ENCODE measurements around the gene SNX10.
"Not testable (repeated sequence)": the region's sequence is repeated elsewhere in the genome, so short reads cannot be mapped to it uniquely, and the experiment has no call there.

Gene SNX10, protein sequence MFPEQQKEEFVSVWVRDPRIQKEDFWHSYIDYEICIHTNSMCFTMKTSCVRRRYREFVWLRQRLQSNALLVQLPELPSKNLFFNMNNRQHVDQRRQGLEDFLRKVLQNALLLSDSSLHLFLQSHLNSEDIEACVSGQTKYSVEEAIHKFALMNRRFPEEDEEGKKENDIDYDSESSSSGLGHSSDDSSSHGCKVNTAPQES

DNA sequence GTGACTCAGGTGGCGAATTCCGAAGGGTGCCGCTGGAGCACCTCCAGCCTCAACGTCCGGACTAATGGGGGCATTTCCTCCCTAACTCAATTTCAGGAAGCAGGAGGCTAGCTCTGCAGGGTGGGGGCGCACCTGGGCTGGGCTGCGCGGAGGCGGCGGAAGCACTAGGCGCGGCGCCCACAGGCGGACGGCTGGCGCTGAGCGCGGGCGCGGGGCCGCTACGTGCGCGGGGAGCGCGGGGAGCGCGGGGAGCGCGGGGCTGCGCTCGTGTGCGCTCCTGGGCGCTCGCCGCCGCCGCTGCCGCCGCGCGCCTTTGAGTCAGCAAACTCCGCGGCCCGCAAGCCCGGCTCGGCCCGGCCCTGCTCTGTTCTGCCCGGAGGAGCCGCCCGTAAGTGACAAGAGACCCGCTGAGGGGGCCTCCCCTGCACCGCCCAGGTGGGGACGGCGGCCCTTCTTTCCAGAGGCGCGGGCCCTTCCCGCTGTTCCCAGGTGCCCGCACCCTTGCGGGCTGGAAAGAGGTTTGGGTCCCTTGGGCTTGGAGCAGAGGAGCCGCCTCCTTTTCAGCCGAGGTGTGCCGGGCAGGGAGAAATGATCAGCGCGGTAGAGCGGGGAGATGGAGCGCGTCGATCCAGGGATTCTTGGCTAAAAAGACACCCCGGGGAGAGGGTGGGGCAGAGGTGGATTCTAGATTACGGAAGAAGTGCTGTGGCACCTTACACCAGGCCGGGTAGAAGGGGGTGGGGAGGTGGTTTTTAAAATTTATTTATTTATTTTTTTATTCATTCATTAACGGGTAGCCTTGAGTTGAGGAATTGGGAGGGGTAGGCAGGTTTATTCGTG, at the start of gene SNX10:
TSS of gene SNX10 (plus strand) at position 164 of the 840 bp plus-strand sequence. CDS start 54,581 bp downstream, outside the sequence.
- peak; percentile 10 for DNase-seq

DNA sequence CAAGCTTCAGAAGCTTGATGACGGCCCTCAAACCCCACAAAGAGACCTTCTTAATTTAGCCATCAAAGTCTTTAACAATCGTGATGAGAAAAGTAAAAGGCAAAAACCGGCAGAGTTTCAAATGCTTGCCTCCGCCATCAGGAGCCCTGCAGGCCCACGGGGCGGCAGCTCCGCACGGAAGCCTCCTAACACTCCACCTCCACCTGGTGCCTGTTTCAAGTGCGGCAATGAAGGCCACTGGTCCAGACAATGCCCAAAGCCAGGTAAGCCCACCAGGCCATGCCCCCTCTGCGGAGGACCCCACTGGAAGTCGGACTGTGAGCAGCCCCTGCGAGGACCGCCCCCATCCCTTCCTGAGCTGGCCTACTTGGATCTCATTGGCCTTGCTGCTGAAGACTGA, 46.5 kb upstream of the SNX10 start:
- DNase-seq, result no peak

DNA sequence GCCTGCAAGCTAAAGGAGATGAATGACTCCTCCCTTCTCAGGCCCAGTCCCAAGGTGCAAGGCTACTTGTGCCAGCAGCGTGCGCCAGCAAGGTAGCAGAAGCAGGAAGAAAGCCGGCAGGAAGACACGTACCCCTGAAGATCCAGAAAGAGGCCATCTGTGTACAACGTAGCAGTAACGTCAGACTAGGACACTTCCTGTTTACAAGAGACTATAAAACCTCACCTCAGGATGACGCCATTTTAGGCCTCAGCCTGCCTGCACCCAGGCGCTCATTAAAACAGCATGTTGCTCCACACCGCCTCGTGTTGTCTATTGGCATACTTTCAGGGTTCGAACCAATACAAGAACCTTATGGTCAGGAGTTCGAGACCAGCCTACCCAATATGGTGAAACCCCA, 41.4 kb upstream of the SNX10 start:
- DNase-seq, result no peak

DNA sequence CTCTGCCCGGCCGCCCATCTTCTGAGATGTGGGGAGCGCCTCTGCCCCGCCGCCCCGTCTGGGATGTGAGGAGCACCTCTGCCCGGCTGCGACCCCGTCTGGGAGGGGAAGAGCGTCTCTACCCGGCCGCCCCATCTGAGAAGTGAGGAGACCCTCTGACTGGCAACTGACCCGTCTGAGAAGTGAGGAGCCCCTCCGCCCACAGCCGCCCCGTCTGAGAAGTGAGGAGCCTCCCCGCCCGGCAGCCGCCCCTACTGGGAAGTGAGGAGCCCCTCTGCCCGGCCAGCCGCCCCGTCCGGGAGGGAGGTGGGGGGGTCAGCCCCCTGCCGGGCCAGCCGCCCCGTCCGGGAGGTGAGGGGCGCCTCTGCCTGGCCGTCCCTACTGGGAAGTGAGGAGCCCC, 29.8 kb upstream of the SNX10 start:
- DNase-seq, result not testable (repeated sequence)

DNA sequence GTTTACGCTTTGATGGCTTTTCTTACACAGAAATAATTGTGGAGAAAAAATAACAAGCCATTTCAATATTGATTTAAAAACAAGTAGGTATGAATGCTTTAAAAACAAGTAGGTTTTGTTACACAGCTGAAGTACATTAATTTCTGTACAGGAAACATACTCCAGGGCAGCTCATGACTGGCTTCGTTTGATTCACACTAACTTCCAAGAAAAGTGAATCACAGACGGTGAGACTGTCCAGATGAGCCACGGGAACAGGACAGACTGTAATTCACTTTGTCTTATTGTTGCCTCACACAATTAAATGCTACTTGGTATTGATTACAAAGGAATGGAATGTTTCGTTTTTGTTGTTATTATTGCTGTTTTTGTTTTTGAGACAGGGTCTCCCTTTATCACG, 26.6 kb upstream of the SNX10 start:
- DNase-seq, result no peak

DNA sequence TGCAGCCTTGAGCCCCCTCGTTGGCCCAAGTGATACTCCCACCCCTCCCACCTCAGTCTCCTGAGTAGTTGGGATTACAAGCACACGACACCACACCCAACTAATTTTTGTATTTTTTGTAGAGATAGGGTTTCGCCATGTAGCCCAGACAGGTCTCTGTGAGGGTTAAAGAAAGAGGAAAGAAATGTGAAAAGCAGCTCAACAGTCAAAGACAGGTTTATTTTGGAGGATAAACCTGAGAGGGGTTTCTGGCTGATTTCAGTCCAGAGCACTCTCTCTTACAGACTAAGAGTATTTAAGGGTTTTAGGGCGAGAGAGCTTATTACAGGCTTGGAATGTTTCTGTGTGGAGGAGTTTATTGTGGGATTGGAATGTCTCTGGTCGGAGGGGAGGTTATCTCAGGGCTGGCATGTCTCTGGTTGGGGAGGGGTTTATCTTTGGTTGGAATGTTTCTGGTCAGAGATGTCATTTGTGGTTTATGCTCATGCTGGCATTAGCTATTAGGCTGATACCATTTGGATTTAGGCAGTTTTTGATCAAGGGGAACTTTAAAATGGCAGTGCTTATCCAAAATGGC, 26.1 kb upstream of the SNX10 start:
- DNase-seq, result no peak

DNA sequence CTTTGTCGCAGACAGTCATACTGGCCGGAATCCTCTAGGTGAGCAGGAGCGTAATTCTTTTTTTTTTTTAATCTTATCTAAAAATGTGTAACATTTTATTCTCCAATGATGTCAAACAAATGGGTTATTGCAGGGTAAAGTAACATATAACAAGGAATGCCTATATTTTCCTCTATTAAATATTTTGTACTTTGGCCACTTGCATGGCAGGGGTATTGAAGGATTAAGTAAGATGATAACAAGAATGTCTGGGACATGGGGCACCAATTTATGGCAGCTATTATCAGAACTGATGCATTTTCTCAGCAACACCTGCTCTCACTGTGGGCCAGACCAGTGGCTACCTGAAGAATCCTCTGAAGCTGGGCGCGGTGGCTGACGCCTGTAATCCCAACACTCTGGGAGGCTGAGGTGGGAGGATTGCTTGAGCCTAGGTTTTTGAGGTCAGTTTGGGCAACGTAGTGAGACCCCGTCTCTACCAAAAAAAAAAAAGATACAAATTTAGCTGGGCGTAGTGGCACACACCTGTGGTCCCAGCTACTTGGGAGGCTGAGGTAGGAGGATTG, 24.0 kb upstream of the SNX10 start:
- no peak for DNase-seq

DNA sequence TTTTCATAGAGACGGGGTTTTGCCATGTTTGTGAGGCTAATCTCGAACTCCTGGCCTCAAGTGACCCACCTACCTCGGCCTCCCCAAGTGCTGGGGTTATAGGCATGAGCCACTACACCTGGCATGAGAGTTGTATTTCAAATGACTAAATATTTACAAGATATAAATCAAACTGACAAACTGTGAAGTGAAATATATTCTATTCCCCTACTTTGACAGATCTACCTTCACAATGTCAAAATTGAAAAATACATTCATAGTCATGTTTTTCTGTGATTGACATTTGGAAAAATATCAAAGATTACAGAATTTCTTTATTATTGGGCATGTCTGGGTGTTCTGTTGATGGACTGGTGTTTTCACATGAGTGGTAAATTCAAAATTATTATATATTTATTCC, 16.4 kb upstream of the SNX10 start:
- no peak for DNase-seq

DNA sequence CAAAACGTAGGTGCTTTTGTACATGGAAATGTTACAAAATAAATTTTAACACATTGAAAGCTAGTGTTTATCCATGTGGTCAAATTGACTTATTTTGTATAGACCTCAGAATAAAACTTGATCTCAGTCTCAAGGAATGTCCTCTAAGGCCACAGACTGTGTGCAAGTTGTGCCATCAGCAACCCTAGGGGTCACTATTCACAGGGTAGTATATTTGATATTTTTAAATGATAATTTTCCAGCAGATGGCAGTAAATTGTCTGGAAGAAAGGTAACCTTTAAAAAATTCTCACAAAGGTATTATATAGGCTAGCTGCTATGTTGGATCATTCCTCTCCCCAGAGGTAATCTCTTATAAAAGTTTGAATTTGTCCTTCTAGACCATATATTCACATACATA, 12.9 kb upstream of the SNX10 start:
- DNase-seq, result no peak

DNA sequence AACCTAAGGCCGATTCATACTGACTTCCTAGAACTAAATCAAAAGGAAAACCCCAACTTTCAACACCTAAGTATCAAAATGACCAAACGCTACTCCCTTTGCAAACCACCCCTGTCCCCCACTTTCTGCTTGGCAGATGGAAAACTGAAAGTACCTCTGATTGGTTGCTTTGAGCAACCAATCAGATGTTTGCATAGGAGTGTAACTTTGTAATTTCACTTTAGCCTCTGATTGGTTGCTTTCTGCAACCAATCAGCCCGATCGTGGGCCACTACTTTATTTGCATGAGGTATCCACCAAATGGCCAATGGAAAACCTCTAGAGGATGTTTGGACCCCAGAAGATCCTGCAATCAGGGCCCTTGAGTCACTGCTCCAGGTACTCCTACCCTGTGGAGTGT, 12.3 kb upstream of the SNX10 start:
- no peak for DNase-seq

DNA sequence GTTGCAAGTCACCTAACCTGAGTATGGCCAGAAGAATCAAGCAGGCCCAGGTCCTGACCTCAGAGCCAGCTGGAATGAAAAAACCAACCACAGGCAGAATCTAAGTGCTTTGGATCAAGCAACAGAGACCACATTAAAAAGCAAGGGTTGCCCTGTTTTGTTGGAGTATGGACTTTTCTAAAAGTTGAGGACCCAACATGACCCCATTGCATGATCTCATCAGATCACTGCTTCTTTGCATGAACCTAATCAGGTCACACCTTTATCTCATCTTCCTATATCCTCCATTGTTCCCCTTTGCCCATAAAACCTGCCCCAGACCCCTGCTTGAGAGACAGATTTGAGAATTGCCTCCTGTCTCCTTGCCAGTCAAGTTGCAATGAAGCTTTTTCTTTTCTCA, 11.6 kb upstream of the SNX10 start:
- DNase-seq, result no peak

DNA sequence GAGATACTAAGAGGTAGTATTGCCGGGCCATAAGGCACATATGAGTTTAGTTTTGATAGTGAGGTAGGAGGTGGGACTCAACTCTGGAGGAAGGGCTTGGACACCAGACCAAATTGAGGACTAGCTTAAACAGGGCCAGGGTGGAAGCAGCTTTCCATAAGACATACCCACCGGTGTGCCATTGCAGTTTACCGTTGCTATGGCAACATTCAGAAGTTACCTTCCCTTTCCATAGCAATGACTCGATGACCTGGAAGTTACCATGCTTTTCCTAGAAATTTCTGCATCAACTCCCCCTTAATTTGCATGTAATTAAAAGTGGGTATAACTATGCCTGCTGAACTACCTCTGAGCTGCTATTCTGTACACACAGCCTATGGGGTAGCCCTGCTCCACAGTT, 10.9 kb upstream of the SNX10 start:
- DNase-seq, result no peak

DNA sequence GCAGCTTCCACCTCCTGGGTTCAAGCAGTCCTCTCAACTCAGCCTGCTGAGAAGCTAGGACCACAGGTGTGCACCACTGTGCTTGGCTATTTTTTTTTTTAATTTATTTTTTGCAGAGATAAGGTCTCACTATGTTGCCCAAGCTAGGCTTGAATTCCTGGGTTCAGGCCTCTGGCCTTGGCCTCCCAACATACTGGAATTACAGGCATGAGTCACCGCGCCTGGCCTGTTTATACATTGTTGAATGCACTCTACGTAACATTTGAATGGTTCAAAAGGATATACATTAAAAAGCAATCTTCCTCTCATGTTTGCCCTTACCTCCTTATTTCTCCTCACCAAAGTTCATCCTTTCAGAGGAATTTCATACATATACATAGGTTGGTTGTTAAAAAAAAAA, 7.2 kb upstream of the SNX10 start:
- no peak for DNase-seq

DNA sequence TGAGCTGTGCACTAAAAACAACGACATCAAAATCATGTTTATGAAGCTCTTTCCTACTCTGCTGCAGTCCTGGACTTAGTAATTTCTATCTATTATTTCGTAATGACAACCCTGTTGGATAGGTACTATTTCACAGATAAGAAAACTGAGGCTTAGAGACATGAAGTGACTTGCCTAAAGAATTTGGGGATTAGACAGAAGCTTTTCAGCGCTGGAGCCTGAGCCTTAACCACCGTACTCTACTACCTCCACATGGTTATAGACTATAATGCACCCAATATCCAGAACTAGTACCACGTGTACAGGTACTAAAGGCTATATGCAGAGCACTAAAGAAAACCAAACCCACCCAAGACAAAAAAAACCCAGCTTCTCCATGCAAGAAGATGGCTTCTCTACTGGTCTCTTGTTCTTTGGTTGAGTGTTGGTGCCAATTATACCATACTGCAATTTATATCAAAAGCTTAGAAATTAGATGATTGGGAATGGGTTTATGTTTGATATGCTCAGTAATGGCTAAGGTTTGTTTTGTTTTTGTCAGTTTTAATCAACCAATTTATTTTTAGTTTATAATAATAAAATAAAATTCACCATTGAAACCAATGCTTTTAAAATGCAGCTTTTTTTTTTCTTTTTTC, 6.5 kb upstream of the SNX10 start:
- DNase-seq, result no peak

DNA sequence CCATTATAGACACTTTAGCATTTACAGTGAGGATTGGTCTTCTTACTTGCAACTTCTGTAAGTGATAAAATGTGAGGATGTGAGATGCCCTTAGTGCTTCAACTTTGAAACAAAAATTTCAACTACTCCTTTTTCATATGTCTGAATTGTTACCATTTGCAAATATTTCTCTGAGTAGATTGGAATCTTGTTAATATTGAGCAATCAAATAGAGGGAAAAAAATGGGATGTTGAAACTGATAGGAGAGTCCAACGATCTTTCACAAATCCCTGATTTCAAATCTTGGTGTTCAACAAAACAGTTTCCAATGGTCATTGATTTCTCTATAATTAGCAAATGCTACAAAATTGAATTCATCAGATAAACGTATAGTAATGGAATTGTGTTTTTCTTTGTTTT, 5.5 kb upstream of the SNX10 start:
- DNase-seq, result no peak

DNA sequence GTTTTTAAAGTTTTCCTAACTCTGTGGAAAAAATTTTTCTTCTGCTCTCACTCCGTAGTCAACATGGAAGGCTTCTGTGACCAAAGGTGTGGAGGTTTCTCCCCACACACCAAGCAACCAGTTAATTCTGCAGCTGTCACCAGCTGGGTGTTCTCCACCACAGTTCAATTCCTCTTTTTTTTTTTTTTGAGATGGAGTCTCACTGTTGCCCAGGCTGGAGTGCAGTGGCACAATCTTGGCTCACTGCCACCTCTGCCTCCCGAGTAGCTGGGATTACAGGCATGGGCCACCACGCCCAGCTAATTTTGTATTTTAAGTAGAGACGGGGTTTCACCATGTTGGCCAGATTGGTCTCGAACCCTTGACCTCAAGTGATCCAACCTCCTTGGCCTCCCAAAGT, 3.5 kb upstream of the SNX10 start:
- DNase-seq, result not testable (repeated sequence)

DNA sequence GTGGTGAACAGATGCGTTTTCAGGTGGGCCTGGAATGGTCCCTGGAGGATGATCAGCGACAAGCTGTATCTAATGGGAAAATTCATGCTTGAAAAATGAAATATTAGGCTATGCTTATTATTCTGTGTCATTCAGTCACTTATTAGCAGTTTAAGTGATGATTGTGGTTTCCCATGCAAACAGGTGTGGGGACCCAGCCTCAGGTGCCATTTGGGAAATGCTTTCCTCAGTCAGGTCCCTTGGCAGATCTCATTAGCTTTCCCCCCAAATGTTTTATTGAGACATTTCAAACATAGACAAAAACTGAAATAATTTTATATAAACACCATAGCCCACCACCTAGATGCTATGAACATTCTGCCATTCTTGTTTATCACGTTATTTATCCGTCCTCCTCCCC, 411 bp upstream of the SNX10 start:
- no peak for DNase-seq

DNA sequence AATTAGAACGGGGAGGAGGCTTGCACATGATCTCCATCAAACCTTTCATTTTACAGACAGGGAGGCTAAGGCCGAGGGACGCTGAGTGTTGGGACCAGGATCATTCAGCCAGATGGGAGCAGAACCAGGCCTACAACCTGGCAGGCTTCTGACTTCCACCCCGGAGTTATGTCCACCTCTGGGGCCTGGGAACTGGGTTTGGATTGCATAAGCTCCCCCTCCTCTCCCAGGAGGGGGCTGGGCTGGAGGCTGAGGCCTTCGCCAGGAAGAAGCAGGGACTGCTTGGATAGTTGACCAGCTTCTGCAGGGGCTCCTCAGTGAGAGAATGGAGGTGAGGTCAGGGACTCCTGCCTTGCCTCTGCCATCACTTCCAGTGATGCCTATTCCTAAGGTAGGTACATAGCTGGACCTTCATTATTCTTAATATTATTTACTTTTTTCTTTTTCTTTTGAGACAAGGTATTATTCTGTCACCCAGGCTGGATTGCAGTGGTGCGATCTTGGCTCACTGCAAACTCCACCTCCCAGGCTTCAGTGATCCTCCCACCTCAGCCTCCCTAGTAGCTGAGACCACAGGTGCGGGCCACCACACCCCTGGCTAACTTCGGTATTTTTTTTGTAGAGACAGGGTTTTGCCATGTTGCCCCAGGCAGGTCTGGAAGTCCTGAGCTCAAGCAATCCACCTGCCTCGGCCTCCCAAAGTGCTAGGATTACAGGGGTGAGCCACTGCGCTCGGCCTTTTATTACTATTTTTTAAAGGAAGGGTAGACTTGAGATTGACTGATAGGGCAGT, 1.3 kb downstream of the SNX10 start:
- no peak for DNase-seq

DNA sequence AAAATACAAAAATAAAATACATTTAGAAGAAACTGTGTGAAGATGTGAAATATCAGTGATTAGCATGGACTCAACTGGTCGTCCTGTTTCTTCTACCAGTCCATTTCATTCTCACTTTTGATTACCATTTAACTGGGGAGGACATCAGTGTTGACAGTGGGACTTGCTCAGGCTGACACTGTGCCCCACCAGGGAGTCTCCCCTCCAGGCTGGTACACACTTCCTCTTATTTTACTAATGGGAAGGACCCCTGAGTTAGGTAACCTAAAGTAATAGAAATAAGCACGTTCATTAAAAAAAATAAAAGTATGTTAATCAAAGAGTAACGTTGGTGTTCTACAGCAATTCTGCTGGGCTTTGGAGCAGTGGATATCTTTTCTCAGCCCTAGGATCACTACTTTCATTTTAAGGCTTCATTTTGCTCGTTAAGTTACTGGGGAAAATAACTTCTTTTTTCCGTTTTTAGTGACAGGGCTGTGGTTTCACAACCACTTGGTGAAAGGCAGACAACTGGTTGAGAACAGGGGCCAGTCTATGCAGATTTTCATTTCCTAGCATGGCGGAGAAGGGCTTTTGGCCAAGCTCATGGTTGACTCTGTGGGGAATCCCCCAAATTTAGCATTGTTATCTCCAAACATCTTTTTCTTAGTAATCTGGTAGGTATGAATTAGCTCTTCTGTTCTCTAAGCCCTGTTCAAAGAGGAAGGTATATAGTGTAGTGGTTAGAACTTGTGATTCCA, 2.1 kb downstream of the SNX10 start:
- no peak for DNase-seq

DNA sequence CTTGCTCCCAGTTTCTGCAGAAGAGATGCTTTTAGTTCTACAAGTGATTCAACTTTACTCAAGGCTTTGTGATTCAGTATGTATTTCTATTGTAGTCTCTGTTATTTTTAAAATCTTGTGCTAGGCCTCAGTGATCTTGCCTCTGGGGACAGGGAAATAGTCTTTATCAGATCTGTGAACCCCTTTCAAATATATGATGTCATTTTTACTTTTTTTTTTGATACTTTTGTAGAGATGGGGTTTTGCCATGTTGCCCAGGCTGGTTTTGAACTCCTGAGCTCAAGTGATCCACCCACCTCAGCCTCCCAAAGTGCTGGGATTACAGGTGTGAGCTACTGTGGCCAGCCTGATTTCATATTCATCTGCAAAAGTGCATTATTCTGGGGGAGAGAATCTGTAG, 3.4 kb downstream of the SNX10 start:
- DNase-seq, result no peak

DNA sequence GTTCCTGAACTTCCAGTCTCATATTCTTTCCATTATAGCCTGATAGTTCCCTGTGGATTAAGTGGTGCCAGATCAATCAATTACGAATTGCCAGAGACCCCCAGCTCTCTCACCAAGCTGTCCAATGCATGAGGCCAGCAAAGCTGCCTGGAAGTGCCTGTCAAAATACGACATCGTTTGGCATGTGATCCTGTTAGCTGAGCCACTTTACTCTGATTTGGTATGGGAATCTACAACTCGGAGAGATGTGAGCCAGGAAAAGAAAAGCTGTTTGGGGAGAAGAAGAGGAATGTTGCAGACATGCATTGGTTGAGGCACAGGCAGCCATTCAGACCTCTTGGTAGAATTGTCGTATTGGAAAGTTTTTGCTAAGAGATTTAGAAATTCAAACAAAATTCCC, 3.9 kb downstream of the SNX10 start:
- DNase-seq, result no peak

DNA sequence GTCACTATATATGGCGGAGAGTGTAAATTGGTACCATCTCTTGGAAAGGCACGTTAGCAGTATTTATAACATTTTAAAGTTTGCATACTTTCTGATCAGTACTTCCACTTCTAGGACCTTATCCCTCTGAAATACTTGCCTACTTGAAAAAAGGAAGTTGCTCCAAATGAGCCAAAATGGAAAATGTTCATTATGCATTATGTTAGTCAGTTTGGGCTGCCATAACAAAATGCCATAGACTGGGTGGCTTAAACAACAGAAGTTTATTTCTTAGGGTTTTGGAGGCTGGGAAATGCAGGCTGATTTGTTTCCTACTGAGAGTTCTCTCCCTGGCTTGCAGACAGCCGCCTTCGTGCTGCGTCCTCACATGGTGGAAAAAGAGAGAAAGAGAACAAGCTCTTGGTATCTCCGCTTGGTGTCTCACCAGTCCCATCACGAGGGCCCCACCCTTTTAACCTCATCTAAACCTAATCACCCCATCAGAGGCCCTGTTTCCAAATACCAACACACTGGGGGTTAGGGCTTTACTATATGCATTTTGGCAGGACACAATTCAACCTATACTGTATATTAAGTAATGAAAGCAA, 6.9 kb downstream of the SNX10 start:
- DNase-seq, result no peak
